GM12872 (cell line): ENCODE measurements around the gene GABRB1.

Experiments used
- TF ChIP-seq, protein P1 (sequence below): IDR thresholded peaks from 3 replicates; pipeline ENCODE4 v1.5.1; 2011; ENCODE audit warnings: low read depth, mild to moderate bottlenecking, low read length, moderate library complexity; ENCODE audit not compliant: insufficient read depth

Gene GABRB1

DNA sequence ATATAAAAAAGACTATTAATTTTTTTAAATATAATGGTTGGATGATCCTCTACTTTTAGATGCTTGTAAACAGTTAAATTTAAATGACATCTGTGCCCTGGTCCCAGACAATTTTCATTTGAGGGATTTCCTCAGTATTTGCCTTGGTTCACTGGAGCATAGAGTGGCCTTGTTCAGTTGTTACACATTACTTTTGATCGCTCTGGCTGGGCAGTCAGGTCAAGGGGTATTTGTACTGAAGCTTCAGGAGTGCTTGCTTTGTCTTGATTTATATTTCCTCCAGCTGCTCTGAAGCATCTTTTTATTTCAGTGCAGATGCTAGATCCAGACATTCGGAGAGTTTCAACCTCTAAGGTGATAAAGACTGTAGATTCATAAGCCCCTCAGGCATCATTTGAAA, 382.2 kb downstream of the GABRB1 start:
- TF ChIP-seq, protein P1, sequence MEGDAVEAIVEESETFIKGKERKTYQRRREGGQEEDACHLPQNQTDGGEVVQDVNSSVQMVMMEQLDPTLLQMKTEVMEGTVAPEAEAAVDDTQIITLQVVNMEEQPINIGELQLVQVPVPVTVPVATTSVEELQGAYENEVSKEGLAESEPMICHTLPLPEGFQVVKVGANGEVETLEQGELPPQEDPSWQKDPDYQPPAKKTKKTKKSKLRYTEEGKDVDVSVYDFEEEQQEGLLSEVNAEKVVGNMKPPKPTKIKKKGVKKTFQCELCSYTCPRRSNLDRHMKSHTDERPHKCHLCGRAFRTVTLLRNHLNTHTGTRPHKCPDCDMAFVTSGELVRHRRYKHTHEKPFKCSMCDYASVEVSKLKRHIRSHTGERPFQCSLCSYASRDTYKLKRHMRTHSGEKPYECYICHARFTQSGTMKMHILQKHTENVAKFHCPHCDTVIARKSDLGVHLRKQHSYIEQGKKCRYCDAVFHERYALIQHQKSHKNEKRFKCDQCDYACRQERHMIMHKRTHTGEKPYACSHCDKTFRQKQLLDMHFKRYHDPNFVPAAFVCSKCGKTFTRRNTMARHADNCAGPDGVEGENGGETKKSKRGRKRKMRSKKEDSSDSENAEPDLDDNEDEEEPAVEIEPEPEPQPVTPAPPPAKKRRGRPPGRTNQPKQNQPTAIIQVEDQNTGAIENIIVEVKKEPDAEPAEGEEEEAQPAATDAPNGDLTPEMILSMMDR, result no peak

DNA sequence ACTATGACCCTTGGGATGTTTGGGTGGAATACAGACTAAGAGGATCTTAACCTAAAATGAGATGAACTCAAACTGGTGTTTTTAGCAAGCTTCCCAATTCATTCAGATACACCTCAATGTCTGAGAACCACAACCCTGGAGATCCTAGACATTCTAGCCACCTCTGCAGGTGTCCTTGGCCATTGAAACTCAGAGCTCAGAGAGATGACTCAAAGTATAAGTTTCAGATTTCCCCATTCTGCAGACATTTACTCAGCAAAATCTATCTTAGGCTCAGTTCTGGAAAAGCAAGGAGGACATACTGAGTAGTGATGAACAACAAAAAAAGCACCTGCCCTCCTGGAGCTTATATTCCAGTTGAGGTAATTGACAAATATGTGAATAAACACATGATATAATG, 384.4 kb downstream of the GABRB1 start:
- TF ChIP-seq, protein P1, result no peak

DNA sequence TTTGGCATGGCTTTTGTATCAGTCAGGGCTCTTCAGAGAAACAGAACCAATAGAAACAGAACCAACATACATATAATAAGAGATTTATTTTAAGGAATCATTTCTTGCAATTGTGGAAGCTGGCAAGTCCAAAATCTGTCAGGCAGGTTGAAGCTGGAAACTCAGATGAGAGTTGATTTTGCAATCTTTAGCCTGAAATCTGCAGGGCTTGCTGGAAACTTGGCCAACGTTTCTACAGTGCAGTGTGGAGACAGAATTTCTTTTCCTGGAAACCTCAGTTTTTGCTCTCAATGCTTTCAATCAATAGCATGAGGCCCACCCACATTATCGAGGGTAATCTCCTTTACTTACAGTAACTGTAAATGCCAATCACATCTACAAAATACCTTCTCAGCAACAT, 386.8 kb downstream of the GABRB1 start:
- TF ChIP-seq, protein P1, result no peak

DNA sequence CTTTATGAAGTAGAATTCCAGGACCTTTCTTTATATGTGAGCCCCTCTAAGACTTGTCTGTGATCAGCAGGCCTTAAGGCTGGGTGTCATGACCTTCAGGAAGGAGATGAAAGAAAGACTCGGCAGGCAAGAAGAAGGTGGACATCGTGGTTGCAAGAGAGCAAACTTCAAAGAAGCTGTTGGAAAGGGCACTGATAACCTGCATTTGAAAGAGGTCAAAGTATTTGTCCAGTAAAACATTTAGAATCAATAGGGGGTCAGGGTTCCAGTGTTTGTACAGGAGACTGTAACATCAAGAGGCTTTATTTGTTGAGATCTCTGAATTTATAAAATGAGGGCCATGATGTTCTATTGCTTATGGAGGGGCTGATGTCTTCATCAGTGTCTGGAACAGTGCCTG, 387.9 kb downstream of the GABRB1 start:
- TF ChIP-seq, protein P1, result no peak

DNA sequence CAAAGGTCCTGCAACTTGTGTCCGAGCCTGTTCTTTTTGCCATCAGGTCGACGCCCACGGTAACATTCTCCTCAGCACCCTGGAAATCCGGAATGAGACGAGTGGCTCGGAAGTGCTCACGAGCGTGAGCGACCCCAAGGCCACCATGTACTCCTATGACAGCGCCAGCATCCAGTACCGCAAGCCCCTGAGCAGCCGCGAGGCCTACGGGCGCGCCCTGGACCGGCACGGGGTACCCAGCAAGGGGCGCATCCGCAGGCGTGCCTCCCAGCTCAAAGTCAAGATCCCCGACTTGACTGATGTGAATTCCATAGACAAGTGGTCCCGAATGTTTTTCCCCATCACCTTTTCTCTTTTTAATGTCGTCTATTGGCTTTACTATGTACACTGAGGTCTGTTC, 394.3 kb downstream of the GABRB1 start:
- TF ChIP-seq, protein P1, result no peak

DNA sequence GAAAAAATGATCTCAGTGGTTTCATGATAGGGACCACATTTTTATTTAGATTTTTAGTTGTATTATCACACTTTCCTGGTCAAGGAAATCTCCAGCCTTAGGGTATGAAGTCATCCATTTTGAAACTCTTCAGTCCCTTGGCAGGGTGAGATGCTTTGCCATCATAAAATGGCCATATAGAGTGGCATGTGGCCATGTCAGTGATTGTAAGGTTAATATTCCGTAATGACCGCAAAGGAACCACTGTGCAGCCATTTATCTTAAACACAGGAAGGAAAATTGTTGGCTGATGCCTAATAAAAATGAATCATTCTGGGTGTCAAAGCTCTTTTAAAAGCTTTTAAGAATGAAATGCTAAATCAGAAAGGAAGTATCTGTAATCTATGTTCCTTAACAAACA, 396.6 kb downstream of the GABRB1 start:
- TF ChIP-seq, protein P1, result no peak

DNA sequence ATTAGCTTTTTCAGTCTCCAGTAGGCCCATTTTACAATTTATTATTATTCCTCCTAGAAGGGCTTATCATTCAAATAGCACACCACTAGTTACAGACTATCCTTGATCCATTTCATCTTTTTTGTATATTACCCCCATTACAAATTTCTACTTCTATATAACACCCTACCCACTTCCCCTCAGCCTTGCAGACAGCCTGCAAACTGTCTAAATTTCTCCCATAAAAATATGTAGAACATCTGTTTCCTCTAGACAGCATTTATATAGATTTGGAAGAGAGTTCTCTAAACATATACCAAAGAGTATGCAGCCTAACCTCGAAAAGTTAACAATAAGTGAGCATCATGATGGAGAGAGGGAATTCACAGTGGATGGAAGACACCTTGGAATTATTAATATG, 401.4 kb downstream of the GABRB1 start:
- TF ChIP-seq, protein P1, result no peak

DNA sequence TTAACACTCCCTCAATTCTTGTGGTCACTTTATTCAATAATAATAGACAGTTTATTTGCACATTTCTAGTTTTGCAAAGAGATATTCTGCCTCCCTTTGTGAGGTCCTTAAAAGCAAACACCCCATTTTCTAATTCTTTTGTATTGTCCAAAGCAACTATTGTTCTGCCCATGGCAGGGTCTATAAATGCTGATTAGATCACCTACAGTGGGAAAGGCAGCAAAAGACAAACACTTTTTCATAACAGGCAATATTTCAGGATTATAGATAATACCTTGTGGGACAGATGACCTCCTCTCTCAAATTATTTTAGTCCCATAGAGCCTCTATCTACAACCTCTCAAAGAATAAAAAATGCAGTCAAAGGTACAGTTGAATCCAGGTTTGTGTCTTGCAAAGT, 403.6 kb downstream of the GABRB1 start:
- TF ChIP-seq, protein P1, result no peak
